Measurements from ENCODE around the gene TRIM52.
"Not testable (repeated sequence)": the region's sequence is repeated elsewhere in the genome, so short reads cannot be mapped to it uniquely, and the experiment has no call there.

The TRIM52 gene

DNA sequence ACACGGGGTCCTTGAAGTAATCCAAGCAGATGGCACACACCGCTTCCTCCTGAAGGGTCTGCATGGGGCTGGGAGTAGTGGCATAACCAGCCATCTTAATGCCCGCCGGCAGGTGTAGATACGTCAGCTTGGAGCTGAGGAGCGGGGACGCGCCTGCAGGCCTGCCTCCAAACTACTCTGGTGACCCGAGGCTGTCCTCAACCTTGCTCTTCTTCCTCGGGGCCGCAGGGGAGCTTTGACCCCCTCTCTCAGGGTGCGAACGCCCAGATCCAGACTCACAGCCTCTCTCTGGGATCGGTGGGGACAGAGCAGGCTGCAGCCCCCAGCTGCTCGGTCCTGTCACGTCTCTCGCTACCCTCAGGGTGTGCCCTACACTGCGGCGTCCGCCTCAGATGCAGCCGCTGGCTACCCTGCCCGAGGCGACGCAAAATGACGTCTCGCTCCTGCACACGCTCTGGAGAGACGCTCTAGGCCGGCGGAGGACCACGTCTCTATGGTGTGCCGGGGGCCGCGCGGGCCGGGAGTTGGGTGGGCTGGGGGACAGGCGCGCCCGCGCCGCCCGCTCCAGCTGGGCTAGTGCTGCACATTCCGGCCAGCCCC, at the start of gene TRIM52:
Gene TRIM52, minus strand, starts transcription at position 424 of the 600 bp plus-strand sequence. Its CDS starts 330 bp downstream, at position 94.
- in situ Hi-C loops (cut with HindIII; ENCODE audit: low pct_ligation_motif_present, low pct_unique_long_range_greater_than_20kb, low sequenced_read_pairs): no loop called here
- peak; percentile 84 for DNase-seq

DNA sequence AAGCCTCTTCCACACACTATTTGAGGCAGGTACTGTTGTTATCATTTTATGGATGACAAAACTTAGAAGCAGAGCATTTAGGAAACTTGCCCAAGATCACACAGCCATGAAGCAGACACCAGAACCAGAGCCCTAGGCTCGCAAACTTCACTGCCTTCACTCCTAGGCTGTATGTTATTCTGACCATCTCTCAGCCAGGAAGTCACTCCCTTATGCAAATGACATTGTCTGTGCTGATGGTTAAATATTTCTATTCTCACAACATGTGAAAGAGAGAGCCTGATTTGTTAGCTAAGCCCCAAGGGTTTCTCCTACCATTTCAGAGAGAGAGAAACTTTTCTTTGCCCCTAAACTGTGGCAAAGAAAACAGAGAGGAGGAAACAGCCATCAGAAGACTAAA, 26.4 kb upstream of the TRIM52 start:
- DNase-seq; in situ Hi-C loops (cut with HindIII; ENCODE audit: low pct_ligation_motif_present, low pct_unique_long_range_greater_than_20kb, low sequenced_read_pairs): not testable (repeated sequence)

DNA sequence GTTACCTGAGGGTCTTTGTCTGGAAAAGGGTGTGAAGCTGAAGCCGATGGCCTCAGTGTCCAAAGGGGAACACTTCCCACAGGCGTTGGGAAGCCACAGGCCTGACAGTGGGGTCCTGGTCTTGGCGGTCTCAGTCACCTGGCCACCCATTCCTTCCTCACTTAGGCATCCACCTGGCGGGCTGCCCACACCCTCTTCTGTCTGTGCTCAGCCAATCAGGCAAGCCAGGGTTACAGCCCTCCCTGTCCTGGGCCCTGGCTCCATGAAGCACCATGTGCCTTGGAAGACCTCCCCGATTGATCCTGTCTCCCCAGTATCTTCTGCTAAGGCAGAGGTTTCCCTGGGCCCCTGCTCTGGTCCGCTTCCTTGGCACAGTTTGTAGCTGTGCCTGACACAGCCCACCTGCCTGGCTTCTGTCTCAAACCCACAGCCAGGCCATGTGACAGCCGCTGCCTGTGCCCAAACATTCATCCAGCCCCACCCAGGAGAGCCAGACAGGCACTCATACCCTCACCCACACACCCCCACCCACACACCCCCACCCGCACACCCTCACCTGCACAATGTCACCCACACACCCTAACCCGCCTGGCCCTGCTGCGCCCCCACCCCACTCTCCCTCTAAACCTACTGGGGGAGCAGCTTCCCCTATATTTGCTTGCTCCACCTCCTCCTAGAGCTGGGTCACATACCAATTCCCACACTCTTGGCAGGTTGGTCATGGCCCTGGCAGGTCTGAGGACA, 25.2 kb upstream of the TRIM52 start:
- DNase-seq; in situ Hi-C loops (cut with HindIII; ENCODE audit: low pct_ligation_motif_present, low pct_unique_long_range_greater_than_20kb, low sequenced_read_pairs): not testable (repeated sequence)

DNA sequence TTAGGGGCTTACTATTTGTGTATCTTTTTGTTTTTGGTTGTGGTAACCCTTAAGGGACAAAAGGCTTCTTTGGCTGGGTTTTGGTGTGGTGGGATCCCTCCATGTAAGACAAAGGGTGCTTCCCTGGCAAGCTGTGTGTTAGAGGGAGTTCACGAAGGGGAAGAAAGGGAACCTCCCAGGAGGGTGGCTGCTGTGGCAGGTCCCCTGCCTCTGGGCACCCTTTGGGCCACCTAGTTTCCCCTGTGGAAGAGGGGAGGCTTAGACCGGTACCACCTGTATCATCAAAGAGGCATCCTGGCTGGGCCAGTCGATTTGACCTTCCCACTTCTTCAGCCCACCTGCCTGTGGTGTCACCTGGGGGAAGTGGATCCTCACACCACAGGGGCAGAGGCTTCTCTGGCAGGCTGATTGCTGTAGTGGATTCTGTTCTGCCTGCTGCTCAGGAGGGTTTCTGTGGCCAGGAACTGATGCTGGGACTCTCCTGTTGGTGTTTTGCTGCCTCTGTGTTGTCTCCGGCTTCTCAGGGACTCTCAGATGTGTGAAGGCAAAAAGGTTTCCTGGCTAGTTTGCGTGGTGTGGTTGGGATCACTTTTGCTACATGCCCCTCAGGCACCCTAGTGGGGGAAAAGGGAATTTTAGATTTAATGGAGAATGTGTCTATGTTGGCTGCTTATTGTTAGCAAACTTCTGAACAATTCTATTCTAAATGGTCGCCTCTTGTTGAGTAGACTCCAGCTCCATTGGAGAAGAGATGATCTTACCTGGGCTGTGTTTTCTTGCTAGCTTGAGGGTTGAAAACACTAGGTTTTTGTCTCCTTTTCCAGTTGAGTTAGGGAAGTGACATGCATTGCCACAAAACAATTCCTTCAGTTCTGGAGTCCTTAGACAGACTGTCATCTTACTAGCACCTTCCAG, 23.2 kb upstream of the TRIM52 start:
- DNase-seq; in situ Hi-C loops (cut with HindIII; ENCODE audit: low pct_ligation_motif_present, low pct_unique_long_range_greater_than_20kb, low sequenced_read_pairs): not testable (repeated sequence)

DNA sequence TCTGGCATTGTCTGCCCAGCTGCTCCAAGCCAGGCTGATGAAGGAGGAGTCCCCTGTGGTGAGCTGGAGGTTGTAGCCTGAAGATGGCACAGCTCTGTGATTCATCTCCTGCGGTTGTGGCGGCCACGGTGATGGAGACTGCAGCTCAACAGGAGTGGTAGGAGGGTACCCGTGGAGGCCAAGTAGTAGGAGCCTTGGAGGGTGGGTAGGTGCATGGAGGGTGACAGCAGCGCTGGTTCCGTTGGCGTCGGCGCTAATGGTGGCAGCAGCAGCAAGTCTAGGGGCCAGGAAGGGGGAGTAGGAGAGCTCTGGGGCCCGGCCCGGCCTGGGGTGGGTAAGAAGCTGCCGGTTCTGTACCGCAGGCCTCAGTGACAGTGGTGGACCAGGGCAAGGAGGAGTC, 22.4 kb upstream of the TRIM52 start:
- DNase-seq: no peak
- in situ Hi-C loops (cut with HindIII; ENCODE audit: low pct_ligation_motif_present, low pct_unique_long_range_greater_than_20kb, low sequenced_read_pairs): no loop called here

DNA sequence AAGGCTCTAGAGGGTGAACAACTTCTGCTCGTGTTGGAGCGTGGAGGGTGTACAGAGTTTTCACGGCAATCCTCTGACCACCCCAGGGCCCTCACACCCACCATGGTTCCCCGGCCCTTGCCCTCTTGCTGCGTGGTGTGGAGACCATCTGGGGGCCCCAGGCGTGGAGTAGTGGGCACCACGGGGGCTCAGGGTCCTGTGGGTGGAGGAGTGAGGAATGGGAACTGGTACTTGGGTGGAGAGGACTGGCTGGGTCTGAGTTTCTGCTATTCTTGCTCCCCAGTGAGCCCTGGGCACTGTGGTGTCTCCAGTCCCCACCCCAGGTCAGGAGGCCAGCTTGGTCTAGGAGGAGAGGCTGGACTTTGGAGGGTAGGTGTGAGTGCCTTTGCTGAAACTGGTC, 21.9 kb upstream of the TRIM52 start:
- in situ Hi-C loops (cut with HindIII; ENCODE audit: low pct_ligation_motif_present, low pct_unique_long_range_greater_than_20kb, low sequenced_read_pairs): no loop called here
- no peak for DNase-seq

DNA sequence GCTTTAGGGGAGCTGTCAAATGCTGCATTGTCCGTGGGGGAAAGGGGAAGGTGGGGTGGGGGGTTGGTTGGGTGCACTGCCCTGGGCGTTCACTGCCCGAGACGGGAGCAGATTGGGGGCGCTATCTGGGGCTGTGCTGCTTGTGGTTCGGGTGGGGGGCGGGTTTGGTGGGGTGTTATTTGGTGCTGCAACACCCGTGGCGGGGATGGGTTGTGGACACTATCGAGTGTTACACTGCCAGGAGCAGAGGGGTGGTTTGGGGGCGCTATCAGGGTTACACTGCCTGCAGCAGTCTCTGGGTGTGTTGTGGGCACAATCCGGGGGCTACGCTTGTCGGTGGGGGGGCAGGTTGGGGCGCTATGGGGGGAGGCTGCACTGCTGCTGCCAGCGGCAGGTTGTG, 21.5 kb upstream of the TRIM52 start:
- DNase-seq; in situ Hi-C loops (cut with HindIII; ENCODE audit: low pct_ligation_motif_present, low pct_unique_long_range_greater_than_20kb, low sequenced_read_pairs): not testable (repeated sequence)

DNA sequence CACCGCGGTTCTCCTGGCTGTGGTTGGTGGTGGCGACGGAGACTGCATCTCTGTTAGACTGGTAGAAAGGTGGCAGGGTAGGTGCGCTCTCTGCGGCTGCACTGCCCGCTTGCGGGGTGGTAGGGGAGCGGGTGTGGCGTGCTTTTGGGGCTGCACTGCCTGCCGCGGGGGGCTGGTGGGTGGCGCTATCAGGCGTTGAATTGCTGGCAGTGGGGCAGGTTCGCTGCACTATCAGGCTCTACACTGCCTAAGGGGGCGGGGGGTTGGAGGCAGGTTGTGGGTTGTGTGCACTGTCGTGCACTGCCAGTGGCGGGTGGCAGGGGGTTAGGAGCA, 21.0 kb upstream of the TRIM52 start:
- in situ Hi-C loops (cut with HindIII; ENCODE audit: low pct_ligation_motif_present, low pct_unique_long_range_greater_than_20kb, low sequenced_read_pairs): no loop called here

DNA sequence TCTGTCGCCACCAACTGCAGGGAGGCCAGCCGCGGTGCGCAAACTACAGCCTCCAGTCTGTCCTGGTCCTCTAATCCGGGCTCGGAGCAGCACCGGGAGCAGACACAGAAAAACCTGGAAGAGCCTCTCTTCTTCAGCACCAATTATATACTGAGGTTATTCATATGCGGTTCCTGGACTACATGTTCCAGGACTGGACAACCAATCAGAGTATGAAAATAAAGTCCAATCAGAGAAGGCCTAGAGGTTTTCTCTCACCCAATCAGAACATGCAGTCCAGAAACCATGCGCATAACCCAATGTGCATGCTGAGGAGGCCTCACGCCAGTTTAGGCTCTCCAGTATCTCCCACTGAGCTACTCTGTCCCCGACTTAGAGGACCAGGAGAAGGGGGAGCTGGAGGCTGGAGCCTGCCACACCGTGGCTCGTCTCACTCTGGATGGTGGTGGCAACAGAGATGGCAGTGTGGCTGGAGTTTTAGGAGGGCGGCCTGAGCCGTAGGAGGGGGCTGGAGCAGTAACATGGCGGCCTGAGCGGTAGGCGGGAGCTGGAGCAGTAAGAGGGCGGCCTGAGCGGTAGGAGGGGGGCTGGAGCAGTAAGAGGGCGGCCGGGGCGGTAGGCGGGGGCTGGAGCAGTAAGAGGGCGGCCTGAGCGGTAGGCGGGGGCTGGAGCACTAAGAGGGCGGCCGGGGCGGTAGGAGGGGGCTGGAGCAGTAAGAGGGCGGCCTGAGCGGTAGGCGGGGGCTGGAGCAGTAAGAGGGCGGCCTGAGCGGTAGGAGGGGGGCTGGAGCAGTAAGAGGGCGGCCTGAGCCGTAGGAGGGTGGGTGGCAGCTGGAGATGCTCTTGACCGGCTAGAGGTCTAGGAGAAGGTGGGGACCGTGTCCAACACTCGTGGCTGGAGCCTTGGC, 20.4 kb upstream of the TRIM52 start:
- in situ Hi-C loops (cut with HindIII; ENCODE audit: low pct_ligation_motif_present, low pct_unique_long_range_greater_than_20kb, low sequenced_read_pairs): no loop called here

More for the DNA sequence above, 21.0 kb upstream of the TRIM52 start:
- no peak for DNase-seq

DNA sequence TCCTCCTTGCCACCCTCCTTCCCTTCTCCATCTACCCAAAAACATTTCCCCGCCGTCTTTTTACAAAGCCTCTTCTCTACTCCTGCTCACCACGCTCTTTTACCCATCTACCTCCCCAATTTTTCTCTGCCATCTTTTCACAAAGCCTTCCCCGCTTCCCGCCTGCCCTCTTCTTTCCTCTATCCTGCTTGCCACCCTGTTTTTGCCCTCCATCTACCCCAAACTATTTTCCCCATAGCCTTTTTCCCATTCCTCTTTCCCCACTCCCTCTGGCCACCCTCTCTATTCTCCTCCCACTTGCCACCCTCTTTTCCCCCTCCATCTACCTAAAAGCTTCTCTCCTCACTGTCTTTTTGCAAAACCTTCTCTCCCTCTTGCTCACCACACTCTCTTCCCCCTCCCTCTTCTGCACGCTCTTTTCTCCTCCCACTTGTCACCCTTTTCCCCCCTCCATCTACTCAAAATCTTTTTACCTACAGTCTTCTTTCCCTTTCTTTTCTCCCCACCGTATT, 19.4 kb upstream of the TRIM52 start:
- no peak for DNase-seq
- in situ Hi-C loops (cut with HindIII; ENCODE audit: low pct_ligation_motif_present, low pct_unique_long_range_greater_than_20kb, low sequenced_read_pairs): no loop called here

More for the DNA sequence above, 20.4 kb upstream of the TRIM52 start:
- DNase-seq: no peak

DNA sequence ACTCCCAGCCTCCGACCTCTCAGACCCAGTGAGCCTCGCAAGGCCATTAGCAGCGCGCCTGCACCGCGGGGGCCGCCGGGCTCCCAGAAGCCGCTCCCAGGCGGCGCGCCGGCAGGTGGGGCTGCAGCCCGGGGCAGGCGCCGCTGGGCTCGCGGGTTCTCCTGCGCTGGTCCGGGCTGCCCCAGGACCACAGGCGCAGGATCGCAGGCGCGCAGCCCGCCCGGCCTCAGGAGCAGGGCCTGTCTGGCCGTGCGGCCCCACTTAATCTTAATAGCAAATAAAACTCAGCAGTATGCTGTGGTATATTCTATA, 12.4 kb upstream of the TRIM52 start:
- in situ Hi-C loops (cut with HindIII; ENCODE audit: low pct_ligation_motif_present, low pct_unique_long_range_greater_than_20kb, low sequenced_read_pairs): not testable (repeated sequence)

DNA sequence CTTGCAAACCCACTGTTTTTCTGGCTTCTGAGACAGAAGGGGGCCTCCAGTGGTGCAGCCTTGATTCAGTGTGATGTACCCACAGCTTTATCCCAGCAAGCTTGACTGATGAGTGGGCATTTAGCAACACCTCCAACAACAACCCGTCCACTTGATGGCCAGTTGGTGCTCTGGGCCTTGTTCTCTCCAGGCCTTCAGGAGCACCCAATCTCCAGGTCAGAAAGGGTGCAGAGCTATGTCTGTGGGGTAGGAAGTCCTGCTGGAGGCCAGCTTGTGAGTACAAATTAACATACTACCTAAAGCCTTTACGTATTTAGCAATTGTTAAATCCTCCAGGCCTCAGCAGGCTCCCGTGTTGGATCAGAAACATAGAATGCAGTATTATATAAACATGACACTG, 10.1 kb upstream of the TRIM52 start:
- no peak for DNase-seq
- in situ Hi-C loops (cut with HindIII; ENCODE audit: low pct_ligation_motif_present, low pct_unique_long_range_greater_than_20kb, low sequenced_read_pairs): no loop called here

More for the DNA sequence above, 12.4 kb upstream of the TRIM52 start:
- not testable (repeated sequence) for DNase-seq

DNA sequence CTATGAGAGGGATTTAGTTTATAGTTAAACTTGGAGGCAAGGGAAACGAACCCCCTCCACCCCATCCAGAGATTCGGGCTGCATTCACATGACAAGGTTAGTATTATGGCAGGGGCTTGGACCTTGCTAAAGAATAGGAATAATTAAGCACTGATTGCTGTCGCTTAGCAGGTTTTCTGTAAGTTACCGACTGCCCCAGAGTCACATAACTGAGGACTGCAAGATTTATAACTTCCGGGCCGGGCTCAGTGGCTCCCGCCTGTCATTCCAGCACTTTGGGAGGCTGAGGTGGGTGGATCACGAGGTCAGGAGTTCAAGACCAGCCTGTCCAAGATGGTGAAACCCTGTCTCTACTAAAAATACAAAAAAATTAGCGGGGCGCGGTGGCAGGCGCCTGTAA, 7.0 kb upstream of the TRIM52 start:
- in situ Hi-C loops (cut with HindIII; ENCODE audit: low pct_ligation_motif_present, low pct_unique_long_range_greater_than_20kb, low sequenced_read_pairs); DNase-seq: not testable (repeated sequence)

DNA sequence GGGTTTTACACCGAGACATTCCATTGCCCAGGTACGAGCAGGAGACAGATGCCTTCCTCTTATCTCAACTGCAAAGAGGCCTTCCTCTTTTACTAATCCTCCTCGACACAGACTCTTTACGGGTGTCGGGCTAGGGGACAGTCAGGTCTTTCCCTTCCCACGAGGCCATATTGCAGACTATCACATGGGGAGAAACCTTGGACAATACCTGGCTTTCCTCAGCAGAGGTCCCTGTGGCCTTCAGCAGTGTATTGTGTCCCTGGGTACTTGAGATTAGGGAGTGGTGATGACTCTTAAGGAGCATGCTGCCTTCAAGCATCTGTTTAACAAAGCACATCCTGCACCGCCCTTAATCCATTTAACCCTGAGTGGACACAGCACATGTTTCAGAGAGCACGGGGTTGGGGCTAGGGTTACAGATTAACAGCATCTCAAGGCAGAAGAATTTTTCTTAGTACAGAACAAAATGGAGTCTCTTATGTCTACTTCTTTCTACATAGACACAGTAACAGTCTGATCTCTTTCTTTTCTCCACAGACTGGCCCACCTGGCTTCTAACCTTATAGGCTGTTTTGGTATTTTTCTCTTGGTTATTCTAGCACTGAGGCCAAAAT, 6.5 kb upstream of the TRIM52 start:
- in situ Hi-C loops (cut with HindIII; ENCODE audit: low pct_ligation_motif_present, low pct_unique_long_range_greater_than_20kb, low sequenced_read_pairs): not testable (repeated sequence)
- peak; percentile 17 for DNase-seq

DNA sequence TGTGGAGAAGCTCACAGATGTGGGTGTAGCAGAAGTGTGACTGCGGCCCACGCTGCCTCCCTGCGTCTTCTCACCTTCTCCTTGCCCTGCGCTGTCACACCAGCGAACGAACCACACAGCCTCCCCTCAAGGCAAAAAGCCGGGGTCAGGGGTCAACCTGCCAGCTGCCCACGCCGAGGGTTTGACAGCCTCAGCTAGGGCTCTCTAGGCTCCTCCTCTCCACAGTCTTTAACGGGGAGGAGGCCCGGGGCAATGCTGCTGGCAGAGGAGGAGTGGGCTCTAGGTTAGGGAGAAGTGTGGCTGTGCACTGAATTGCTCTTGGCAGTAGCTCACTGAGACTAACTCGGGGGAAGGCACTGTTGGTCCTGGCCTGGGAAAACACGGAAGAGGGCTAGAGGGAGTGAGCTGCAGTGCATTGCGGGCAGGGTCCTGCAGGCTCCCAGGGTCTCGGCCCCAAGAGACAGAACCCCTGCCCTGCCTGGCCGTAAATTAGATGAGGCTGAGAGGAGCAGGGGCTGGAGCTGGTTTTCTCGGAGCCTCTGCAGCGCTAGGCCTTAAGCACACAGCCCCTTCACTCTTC, 4.2 kb upstream of the TRIM52 start:
- DNase-seq: no peak
- in situ Hi-C loops (cut with HindIII; ENCODE audit: low pct_ligation_motif_present, low pct_unique_long_range_greater_than_20kb, low sequenced_read_pairs): no loop called here

DNA sequence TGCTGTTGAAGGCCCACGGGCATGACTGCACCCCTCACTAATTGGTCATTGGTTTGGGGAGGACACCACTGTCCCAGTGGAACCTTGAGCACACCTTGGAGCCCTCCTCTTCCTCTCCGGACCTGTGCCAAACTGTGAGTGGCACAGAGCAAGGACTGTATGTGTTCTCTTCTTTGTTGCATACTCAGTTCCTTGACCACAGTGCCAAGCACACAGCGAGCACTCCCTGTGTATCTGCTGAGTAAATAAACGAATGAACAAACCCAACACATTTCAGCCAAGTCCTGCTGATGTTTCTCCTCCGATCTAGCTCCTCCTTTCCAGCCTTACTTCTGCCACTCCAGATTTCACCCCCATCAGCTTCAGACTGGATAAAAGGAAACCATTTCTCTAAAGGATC, 2.7 kb upstream of the TRIM52 start:
- in situ Hi-C loops (cut with HindIII; ENCODE audit: low pct_ligation_motif_present, low pct_unique_long_range_greater_than_20kb, low sequenced_read_pairs): no loop called here
- DNase-seq: no peak

DNA sequence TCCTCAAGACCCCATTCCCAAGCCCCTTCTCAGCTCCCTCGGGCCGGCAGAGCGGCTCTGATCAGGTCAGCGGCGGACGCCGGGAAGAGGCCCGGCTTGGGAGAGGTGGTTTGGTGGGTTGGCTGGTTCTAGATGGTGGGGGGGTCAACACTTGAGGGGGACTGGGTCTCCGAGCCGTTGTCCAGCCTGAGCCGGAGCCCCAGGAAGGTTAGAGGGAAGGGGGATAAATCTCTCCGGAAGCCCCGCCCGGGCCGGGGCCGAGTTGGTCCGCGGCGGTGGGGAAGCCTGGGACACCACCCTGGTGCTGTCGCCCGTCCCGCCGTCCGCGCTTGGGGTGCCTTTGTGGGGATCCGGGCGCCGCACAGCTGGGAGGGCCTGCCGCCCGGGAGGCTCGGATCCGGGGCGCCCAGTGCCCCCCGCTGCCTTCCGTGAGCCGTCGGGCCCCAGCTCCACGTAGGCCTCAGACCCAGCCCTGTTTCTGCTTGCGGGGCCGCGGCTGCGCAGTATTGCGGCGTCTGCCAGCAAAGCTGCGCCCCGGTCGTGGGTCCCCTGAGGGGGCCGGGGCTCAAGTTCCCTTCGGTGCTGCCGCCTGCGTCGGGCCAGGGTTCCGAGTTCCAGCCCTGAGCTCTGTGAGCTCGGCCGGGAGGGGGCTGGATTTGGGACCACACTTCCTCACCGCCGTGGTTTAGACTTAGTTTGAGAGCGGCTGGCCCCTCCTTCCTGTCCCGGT, 542 bp upstream of the TRIM52 start:
- in situ Hi-C loops (cut with HindIII; ENCODE audit: low pct_ligation_motif_present, low pct_unique_long_range_greater_than_20kb, low sequenced_read_pairs): no loop called here
- DNase-seq: peak; percentile 58

Data from ACHN (cell line).